Prostate gland (tissue), 2 donors: Measurements from ENCODE around the gene GPR87. TPM values are rescaled to one million over a fixed set of nuclear protein-coding genes. Genes with fewer than 3 reads are reported as not detected.

ENCODE experiments used
- DNase-seq: peaks from one replicate; pipeline ENCODE4 v3.0.0-alpha.2; 2019; ENCODE audit warnings: low spot score
- H3K27ac ChIP-seq, 2 donors: fragments of 200-600 bp; sonication (generic); 2 replicates each; pipeline ENCODE4 v1.5.1; 2017 to 2019
- H3K27me3 ChIP-seq: fragments of 200-600 bp; sonication (generic); replicated peaks from 2 replicates; pipeline ENCODE4 v1.5.1; 2019; ENCODE audit not compliant: insufficient read depth
- H3K36me3 ChIP-seq, 2 donors: fragments of 200-600 bp; sonication (generic); 1 replicate in 1 of 2; 2 replicates in 1 of 2; pipeline versions ENCODE4 v1.5.1 to v1.8.1; 2017 to 2019
- H3K4me1 ChIP-seq: fragments of 200-600 bp; sonication (generic); replicated peaks from 2 replicates; pipeline ENCODE4 v1.5.1; 2019
- H3K4me3 ChIP-seq, 2 donors: fragments of 200-600 bp; sonication (generic); 2 replicates each; pipeline ENCODE4 v1.5.1; 2017 to 2019
- H3K9me3 ChIP-seq: fragments of 200-600 bp; sonication (generic); 2 replicates; pipeline ENCODE4 v1.5.1; 2017
- POLR2A ChIP-seq: fragments of 450-650 bp; IDR thresholded peaks from one replicate; pipeline ENCODE4 v1.6.1; 2016; ENCODE audit warnings: antibody characterized with exemption, mild to moderate bottlenecking
- POLR2AphosphoS5 ChIP-seq: sonication (generic); formaldehyde crosslinking; IDR thresholded peaks from one replicate; pipeline ENCODE4 v1.6.1; 2017; ENCODE audit warnings: antibody characterized with exemption
- WGBS: methylation state at CpG from one replicate; pipeline ENCODE4 v1.1.5; 2018; 5-methylcytosine and 5-hydroxymethylcytosine counted together
- intact Hi-C: fragments of 100-400 bp; cut with DNase I; formaldehyde crosslinking; loops from one replicate; pipeline ENCODE4 v1.14.2; 2022
- total RNA-seq, 2 donors: library from RNA; depleted of rRNA; stranded (reverse); fragments of >200 nt; gene quantifications; one replicate each; pipeline ENCODE4 v1.1.0, GENCODE V29; 2016
- TF ChIP-seq, protein P1 (sequence below), 4 experiments: fragments of 200-600 bp in 2 of 4; fragments of 450-650 bp in 2 of 4; sonication (generic) in 2 of 4; IDR thresholded peaks; 1 replicate in 3 of 4; 2 replicates in 1 of 4; pipeline ENCODE4 v1.5.1; 2016 to 2019; ENCODE audit warnings: antibody characterized with exemption in 4 of 4, mild to moderate bottlenecking in 2 of 4, moderate library complexity in 2 of 4

The GPR87 gene
- total RNA-seq, 2 donors from 2014 or later = 9.3 to 10.9 TPM

DNA sequence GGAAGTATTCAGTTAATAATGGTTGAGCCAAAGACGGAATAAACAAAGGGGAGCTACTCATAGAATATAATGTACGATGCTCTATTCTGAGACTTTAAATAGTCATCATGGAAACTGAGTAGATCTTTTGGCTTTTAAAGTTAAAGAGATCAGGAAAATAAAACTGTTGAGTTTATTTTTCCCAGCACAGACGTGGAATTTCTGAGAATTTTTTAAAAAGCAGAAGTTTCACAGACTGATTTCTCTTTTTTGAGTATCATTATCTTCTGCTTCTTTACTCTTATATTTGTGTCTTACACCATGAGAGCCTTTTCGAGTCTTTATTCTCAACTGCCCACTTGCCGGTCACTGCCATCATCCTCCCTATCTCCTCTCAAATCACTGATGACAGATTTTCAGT, 51.5 kb downstream of the GPR87 start:
- Histone ChIP-seq H3K4me3 (no peak overlapping the region), H3K27me3 (no peaks in the 10 kb centered on the region), H3K36me3 (no peaks in the 10 kb centered on the region), H3K27ac (no peak overlapping the region), H3K9me3 (no peaks in the 10 kb centered on the region), H3K4me1 (no peaks in the 10 kb centered on the region)
- no peak for DNase-seq
- intact Hi-C loops = no loop called here
- no peak for TF ChIP-seq POLR2A
- TF ChIP-seq, protein P1, sequence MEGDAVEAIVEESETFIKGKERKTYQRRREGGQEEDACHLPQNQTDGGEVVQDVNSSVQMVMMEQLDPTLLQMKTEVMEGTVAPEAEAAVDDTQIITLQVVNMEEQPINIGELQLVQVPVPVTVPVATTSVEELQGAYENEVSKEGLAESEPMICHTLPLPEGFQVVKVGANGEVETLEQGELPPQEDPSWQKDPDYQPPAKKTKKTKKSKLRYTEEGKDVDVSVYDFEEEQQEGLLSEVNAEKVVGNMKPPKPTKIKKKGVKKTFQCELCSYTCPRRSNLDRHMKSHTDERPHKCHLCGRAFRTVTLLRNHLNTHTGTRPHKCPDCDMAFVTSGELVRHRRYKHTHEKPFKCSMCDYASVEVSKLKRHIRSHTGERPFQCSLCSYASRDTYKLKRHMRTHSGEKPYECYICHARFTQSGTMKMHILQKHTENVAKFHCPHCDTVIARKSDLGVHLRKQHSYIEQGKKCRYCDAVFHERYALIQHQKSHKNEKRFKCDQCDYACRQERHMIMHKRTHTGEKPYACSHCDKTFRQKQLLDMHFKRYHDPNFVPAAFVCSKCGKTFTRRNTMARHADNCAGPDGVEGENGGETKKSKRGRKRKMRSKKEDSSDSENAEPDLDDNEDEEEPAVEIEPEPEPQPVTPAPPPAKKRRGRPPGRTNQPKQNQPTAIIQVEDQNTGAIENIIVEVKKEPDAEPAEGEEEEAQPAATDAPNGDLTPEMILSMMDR (IDR thresholded peaks at IDR 0.05) = no peak
- no peak for TF ChIP-seq POLR2AphosphoS5
- 93% methylated on average over 5 of the region's 5 CpGs for WGBS

DNA sequence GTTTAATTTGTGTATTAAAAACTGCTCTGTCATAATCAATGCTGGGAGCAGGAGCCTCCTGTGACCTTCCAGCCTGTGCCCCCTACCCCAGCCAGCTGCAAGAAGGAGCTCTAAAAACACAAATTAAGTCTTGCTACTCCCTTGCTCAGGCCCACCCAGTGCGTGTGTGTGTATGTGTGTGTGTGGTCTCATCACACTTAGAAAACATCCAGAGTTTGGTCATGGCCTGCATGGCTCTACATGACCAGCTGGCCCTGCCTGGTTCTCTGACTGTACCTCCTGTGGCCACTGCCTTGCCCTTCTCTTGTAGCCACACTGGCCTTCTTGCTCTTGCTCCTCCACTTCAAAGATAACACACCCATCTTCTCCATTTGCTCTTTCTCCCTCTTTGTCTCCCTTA, 52.0 kb downstream of the GPR87 start:
- Histone ChIP-seq H3K4me1 (no peaks in the 10 kb centered on the region), H3K36me3 (no peaks in the 10 kb centered on the region), H3K9me3 (no peaks in the 10 kb centered on the region), H3K27ac (no peak overlapping the region), H3K27me3 (no peaks in the 10 kb centered on the region), H3K4me3 (no peak overlapping the region)
- no peak for DNase-seq
- 100% methylated on average over 1 of the region's 1 CpG for WGBS
- intact Hi-C loops = no loop called here
- TF ChIP-seq POLR2AphosphoS5 (no peak), POLR2A (no peak)
- TF ChIP-seq, protein P1 (IDR thresholded peaks at IDR 0.05) = no peak

DNA sequence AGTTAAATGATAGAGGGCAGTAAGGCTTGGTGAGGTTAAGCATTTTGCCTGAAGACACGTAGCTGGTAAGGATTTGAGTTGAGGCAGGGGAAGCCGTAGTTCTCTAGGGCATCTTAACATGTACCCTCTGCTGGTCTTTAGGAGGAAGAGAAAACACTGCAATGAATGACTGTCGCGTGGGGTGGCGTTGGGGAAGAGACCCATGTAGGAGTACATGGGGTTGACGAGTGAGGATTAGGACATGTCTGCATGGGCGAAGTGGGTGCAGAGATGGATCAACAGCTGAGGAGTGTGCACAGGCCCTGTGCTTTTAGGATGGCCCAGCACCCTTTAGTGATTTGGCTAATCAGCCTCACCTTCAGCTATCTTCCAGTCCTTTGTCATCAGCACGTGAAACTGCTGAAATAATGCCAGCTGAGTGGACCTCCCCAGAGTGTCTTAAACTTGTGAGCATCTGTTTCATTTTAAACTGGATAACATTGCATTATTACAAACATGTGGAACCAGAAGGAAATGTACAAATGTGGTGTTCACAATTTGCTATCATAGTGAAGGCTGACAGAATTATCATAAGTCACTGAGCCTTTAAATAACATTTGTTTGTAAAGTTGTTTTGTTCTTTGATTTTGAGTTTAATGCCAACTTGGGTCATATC, 53.6 kb downstream of the GPR87 start:
- Histone ChIP-seq H3K27ac (no peak overlapping the region), H3K9me3 (no peaks in the 10 kb centered on the region), H3K36me3 (no peaks in the 10 kb centered on the region), H3K27me3 (no peaks in the 10 kb centered on the region), H3K4me3 (no peak overlapping the region), H3K4me1 (no peaks in the 10 kb centered on the region)
- WGBS = 90% methylated on average over 8 of the region's 8 CpGs
- intact Hi-C loops = no loop called here
- no peak for DNase-seq
- TF ChIP-seq POLR2AphosphoS5 (no peak), POLR2A (no peak)
- TF ChIP-seq, protein P1 (IDR thresholded peaks at IDR 0.05) = no peak

DNA sequence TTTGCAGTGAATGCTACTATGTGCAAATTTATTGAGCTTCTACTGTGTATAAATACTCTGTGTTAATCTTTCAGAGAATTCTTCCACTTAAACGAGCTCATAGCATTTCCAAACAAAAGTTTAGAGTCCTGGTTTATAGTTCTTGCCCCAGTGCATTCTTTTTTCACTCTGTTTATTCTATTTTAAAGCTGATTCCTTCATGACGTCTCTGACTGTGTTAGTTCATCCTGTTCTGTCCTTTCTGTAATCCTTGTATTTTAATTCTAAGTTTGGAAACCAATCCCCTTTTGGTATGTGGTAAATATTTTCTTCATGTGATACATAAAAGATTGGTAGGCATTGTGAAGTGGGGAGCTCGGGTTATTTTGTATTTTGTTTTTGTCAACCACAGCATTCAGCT, 57.0 kb downstream of the GPR87 start:
- H3K4me1 ChIP-seq = no peaks in the 10 kb centered on the region
- no peak for DNase-seq
- 38% methylated on average over 3 of the region's 3 CpGs for WGBS
- H3K4me3 ChIP-seq = no peak overlapping the region
- no peak overlapping the region for H3K27ac ChIP-seq
- no peaks in the 10 kb centered on the region for H3K9me3 ChIP-seq
- H3K27me3 ChIP-seq = no peaks in the 10 kb centered on the region
- no peaks in the 10 kb centered on the region for H3K36me3 ChIP-seq
- intact Hi-C loops = no loop called here
- TF ChIP-seq, protein P1 (IDR thresholded peaks at IDR 0.05) = no peak
- TF ChIP-seq POLR2A (no peak), POLR2AphosphoS5 (no peak)

DNA sequence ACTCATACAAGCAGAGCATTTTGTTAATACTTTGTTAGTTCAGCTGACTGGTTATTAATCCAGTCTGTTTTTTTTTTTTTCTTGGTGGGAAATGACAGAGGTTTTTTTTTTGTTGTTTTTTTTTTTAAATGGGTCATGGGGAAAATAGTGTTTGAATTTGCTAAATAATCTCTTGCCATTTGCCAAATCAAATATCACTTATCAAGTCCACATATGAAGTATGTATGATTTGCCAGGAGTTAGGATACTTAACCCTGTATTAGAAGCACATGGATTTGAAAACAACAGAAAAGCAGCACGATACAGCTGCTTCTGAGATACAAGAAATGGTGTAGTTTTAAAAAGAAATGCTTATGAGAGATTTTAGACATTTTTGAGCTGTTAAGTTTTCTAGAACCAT, 59.9 kb downstream of the GPR87 start:
- H3K9me3 ChIP-seq = no peaks in the 10 kb centered on the region
- H3K4me1 ChIP-seq = no peaks in the 10 kb centered on the region
- no peaks in the 10 kb centered on the region for H3K27me3 ChIP-seq
- 97% methylated on average over 1 of the region's 1 CpG for WGBS
- no peak overlapping the region for H3K27ac ChIP-seq
- TF ChIP-seq, protein P1 (IDR thresholded peaks at IDR 0.05) = no peak
- TF ChIP-seq POLR2AphosphoS5 (no peak), POLR2A (no peak)
- H3K36me3 ChIP-seq = no peaks in the 10 kb centered on the region
- no peak for DNase-seq
- H3K4me3 ChIP-seq = no peak overlapping the region
- intact Hi-C loops = no loop called here
